Ectodermal cell (in vitro differentiated cells): ENCODE measurements around the gene COL18A1.

ENCODE experiments used
- H3K27ac ChIP-seq: 2 replicates; pipeline ENCODE4 v1.7.0; 2013; ENCODE audit warnings: mild to moderate bottlenecking, low read depth, low read length; ENCODE audit not compliant: insufficient read depth, poor library complexity, severe bottlenecking
- H3K27me3 ChIP-seq: 2 replicates; pipeline ENCODE4 v1.7.0; 2013; ENCODE audit warnings: mild to moderate bottlenecking, low read length; ENCODE audit not compliant: insufficient read depth, control insufficient read depth, poor library complexity, severe bottlenecking
- H3K36me3 ChIP-seq: one replicate; pipeline ENCODE4 v1.7.0; 2013; ENCODE audit warnings: low read length; ENCODE audit not compliant: control insufficient read depth, insufficient read depth
- H3K4me1 ChIP-seq: one replicate; pipeline ENCODE4 v1.7.0; 2013; ENCODE audit warnings: low read length; ENCODE audit not compliant: control insufficient read depth, insufficient read depth
- H3K4me3 ChIP-seq: 2 replicates; pipeline ENCODE4 v1.7.0; 2013; ENCODE audit warnings: low read depth, low read length, control low read depth; ENCODE audit not compliant: insufficient read depth
- H3K9me3 ChIP-seq: 2 replicates; pipeline ENCODE4 v1.7.0; 2013; ENCODE audit warnings: mild to moderate bottlenecking, low read length, moderate library complexity; ENCODE audit not compliant: control insufficient read depth
- WGBS, 2 experiments: methylation state at CpG; one replicate each; pipeline ENCODE4 v1.1.7; 2013; ENCODE audit warnings: missing lambda C conversion rate in 2 of 2; 5-methylcytosine and 5-hydroxymethylcytosine counted together

The COL18A1 gene

DNA sequence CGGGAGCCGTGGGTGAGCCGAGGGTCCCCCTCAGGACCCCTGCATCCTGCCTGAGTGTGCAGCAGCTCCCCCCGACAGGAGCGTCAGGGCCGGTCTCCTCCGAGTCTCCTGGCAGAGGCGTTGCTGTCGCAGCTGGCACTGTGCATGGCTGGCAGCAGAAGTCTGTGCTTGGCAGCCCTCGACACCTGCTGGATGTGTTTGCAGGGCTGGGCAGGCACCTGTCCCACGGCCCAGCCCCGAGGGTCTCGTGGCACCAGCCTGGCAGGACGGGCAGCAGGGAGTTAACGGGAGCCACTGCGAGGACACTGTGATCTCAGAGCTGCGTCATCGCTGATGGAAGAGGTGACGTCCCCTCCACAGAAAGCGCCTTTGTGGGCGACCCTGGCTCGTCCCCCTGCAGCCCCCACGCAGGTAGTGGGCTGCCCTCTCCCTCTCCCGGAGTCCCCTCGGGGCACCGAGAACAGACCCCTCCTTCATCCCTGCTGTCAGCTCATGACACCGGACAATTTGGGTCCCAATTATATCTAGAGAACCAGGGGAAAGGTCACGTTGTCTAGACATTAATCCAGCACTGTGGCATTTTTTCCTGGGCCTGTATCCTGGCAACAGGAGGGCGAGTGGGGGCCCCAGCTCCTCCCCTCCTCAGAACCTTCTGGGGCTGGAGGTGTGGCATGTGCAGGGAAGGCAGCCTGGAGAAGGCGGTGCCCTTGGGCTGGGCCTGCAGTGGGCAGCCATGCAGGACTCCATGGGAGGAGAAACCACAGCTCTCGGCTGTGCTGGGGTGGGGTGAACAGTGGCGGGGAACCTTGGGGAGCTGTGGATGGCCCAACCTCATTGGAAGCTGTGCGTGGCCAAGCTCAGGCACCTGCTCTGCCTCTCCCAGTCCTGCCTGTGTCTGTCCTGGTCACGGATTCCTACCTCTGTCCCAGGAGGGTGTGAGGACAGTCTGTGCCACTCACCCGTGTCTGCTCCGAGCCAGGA is 15.4 kb downstream of the COL18A1 start:
- no peak overlapping the region for H3K27ac ChIP-seq
- H3K27me3 ChIP-seq = no peaks in the 10 kb centered on the region
- no peaks in the 10 kb centered on the region for H3K36me3 ChIP-seq
- peaks cover 35% of the 10 kb centered on the region for H3K4me1 ChIP-seq
- no peak overlapping the region for H3K4me3 ChIP-seq
- H3K9me3 ChIP-seq = no peaks in the 10 kb centered on the region
- WGBS, 2 experiments = 89 to 91% methylated on average over 36 of the region's 36 CpGs

DNA sequence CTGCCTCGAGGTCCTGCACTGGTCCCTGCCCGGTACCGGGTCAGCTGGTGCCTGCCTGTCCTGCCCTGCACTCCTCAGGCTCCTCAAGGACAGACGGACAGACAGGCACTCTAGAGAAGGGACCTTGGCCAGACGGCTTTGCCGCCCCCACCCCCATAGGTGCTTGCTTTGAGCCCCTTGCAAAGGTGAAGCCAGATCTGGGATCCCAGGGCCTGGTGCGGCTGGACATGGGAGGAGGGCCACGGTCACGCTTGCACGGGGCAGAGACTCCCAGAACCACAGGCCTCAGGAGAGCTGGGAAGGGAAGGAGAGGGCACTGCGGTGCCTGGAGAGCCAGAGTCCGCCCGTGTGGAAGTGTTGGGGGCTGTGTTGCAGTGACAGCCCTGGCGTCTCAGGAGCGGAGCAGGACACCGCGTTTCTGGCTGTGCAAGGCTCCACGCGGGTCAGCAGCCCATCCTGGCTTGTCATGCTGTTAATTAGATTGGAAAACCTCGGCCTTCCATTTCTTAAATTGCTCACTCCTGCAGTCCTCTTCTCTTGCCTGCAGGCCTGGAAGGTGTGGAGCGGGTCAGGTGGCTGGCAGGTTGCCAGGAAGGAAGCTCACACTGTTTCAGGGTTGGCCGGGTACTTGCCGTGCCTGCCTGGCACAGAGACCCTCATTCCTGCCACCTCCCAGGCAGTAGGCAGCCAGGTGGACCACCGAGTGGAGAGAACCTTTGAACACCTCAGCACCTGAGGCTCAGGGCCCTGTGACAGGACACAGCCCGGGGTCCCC is 16.3 kb downstream of the COL18A1 start:
- no peak overlapping the region for H3K27ac ChIP-seq

DNA sequence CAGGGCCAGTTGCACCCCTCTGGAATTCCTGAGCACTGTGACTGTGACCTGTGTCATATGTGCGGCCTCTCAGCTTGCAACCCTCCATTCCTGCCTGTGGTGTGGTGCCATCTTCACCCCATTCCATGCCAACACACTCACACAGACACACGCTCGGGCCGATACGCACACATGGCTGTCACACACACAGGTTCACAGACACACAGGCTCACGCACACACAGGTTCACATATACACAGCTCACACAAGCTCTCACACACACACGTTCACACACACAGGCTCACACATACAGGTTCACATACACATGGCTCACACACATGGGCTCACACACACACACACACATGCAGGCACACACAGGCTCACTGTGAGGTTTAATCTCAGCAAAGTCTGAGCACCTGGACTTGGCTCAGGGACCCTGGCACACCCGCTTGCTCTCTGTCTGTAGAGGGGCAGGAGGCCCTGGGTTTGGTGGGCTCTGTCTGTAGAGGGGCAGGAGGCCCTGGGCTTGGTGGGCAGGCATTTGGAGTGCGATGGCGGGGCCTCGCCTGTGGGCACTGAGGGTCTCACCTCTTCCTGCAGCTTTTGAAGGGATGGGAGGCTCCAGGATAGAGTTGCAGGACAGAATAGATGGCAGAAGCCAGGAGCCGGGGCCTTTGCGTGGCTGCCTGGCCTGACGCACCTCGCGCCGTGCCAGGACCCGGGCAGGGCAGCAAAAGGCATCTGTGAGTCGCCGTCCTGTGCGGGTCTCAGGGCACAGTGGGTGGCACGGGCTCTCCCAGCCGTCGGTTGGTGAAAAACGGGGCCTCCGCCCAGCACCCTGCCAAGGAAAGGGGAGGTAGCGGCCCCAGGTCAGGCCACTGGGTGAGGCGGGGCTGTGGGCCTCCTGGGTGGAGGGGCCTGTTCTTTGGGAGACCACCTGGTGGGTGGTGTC is 17.1 kb downstream of the COL18A1 start:
- H3K9me3 ChIP-seq = no peaks in the 10 kb centered on the region
- no peaks in the 10 kb centered on the region for H3K27me3 ChIP-seq
- 92 to 93% methylated on average over 28 of the region's 28 CpGs for WGBS, 2 experiments
- no peak overlapping the region for H3K4me3 ChIP-seq
- no peaks in the 10 kb centered on the region for H3K36me3 ChIP-seq
- no peak overlapping the region for H3K27ac ChIP-seq
- peaks cover 33% of the 10 kb centered on the region for H3K4me1 ChIP-seq

More for the DNA sequence above, 16.3 kb downstream of the COL18A1 start:
- WGBS, 2 experiments = 93 to 95% methylated on average over 25 of the region's 25 CpGs
- Histone ChIP-seq H3K9me3 (no peaks in the 10 kb centered on the region), H3K4me3 (no peak overlapping the region), H3K4me1 (peaks cover 31% of the 10 kb centered on the region), H3K27me3 (no peaks in the 10 kb centered on the region), H3K36me3 (no peaks in the 10 kb centered on the region)

DNA sequence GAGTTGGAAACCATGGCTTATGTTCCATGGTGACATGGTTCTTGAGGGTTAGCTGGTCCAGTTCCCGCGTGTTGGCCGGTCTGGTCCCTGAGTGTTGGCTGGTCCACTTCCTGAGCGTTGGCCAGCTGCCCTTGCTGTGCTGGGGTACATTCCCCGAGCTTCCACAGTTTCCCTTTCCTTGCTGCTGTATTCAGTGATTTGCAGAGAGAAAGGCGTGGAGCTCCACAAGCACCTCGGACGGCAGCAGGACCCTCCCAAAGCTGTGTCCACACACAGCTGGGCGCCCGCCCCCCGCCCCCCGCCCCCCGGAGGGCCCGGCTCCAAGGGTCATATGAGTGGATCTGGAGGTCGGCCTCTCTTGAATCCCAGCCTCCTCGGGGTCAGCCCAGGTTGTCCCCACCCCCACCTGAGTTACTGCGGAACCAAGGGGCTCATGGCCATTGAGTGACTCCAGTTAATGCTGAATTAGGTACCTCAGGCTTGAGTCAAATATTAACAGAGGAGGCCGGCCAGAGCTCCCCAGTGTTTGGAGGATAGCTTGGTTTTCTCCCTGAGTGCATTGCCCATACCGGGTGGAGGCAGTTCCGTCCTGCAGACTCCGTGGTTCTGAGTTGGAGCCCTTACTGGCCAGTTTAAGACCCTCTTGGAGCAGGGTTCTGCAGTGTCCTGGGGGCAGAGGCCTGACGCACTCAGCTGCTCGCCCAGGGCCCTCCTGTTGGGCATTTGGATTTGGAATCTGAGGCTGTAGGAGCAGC is 18.4 kb downstream of the COL18A1 start:
- no peaks in the 10 kb centered on the region for H3K36me3 ChIP-seq
- H3K27me3 ChIP-seq = no peaks in the 10 kb centered on the region
- H3K9me3 ChIP-seq = no peaks in the 10 kb centered on the region
- H3K27ac ChIP-seq = no peak overlapping the region
- peaks cover 43% of the 10 kb centered on the region for H3K4me1 ChIP-seq
- WGBS, 2 experiments = 91 to 92% methylated on average over 23 of the region's 23 CpGs
- H3K4me3 ChIP-seq = no peak overlapping the region

DNA sequence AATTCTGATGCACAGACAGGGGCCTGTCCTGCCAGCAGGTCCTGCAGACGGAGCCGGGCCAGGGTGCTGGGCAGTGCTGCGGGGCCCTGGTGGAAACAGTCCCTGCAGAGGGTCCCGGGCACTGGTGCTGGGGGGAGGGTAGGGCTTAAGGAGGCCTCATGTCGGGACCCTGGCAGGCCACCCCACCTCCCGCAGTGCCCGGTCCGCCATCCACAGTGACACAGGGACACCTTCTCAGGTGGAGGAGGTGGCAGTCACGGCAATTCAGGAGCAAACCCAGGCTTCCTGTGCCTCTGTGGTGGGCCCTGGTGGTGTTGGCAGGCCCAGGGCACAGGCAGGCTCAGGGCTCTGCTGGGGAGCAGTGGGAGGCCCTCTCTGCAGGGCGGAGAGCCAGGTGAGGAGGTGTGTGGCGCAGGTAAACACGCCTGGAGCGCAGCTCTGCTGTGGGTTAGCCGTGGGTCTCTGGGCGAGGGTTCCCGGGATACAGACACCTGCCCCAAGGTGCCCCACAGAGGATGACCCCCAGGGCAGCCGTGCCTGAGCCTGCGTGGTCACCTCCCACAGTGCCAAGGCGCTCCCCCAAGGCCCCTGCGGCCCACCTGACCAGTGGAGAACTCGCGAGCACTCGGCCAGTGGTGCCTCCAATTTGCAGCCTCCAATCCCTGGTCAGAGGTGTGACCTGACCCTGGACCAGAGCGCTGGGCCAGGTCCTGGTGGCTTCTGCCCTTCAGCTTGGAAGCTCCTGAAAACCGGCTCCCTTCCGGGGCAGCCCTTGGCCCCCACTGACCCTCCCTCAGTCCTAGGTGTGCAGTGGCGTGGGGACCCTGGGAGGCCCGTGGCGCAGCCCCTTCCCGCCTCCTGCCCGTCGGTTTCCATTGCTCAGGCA is 19.2 kb downstream of the COL18A1 start:
- Histone ChIP-seq H3K27ac (no peak overlapping the region), H3K36me3 (no peaks in the 10 kb centered on the region), H3K4me3 (no peak overlapping the region), H3K9me3 (no peaks in the 10 kb centered on the region), H3K4me1 (peaks cover 43% of the 10 kb centered on the region), H3K27me3 (no peaks in the 10 kb centered on the region)
- WGBS, 2 experiments = 92 to 93% methylated on average over 32 of the region's 32 CpGs

DNA sequence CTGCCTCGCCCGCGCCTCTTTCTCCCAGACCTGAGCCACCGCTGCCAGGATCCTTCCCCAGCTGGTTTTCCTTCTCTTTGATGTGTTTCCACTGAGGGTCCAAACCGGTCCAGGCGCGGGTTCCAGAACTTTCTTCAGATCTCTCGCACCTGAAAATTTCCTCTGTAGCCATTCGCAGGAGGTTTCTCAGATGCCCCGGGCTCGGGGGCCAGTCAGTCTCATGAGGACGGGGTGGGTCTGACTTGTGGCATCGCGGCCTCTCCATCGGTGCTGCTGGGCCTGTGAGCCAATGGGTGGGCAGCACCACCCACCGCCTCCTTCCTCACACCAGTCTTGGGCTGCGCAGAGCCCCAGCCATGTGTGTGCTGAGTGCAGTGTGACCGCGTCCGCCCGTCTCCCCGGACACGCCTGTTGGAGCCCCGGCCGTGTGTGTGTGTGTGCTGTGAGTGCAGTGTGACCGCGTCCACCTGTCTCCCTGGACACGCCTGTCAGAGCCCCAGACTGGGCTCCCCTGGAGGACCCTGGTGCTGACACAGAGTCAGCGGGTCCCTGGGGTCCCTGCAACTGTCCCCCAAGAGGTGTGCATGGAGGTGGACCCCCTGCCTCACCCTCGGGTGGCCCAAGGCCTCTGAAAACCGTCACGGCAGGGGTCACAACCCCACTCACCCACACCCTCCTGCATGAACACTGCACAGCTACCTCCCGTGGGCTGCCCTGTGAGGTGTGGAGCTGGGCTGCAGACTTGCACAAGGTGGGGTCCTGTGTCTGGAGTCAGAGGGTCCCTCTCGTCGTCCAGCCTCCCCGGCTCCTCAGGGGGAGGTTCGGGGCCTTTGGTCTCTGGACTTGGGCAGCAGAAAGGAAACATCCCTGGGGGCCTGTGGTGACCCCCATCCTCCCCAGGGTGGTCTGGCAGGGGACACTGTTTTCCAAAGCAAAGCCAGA is 20.2 kb downstream of the COL18A1 start:
- Histone ChIP-seq H3K9me3 (no peaks in the 10 kb centered on the region), H3K27ac (no peak overlapping the region), H3K4me3 (no peak overlapping the region), H3K36me3 (no peaks in the 10 kb centered on the region), H3K4me1 (peaks cover 40% of the 10 kb centered on the region), H3K27me3 (no peaks in the 10 kb centered on the region)
- WGBS, 2 experiments = 92 to 94% methylated on average over 37 of the region's 37 CpGs

DNA sequence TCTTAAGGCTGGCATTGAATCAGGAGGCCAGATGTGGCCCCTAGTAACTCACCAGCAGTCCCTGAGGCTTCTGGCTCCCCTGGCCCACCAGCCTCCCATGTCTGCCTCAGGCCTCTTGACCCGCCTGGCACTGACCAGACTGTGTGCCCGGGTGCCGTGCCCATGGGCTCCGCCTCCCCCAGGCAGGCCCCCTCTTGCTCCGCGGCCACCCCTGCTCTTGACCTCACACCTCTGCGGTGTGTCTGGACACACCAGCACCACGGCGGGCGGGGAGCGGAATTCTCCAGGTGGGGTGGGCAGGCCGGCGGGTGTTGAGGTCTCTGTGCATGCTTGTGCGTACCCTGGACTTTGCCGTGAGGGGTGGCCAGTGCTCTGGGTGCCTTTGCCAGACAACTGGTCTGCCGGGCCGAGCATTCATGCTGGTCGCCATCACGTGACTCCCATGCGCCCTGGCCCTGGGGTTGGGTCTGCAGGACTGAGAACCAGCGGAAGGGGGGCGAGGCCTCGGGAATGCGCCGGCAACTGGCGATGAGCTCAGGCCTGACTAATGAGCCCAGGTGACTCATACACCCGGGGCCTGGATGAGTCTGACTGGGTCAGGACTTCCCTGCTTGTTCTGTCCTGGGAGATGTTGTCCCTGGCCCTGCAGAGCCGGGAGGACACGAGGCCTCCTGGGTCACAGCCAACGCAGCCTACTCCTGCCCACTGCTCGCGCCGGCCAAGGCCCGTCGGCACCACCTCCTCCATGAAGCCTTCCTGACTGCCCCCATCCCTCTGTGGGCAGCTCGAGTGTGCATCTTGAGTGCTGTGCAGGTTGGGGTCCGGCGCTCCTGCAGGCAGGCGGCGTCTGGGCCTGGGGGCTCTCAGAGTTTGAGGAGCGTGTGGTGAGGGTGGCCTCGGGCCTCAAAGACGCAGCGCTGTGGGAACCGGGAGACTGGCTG is 22.6 kb downstream of the COL18A1 start:
- Histone ChIP-seq H3K27me3 (no peaks in the 10 kb centered on the region), H3K4me3 (no peak overlapping the region), H3K36me3 (no peaks in the 10 kb centered on the region), H3K9me3 (no peaks in the 10 kb centered on the region), H3K27ac (no peak overlapping the region), H3K4me1 (peaks cover 45% of the 10 kb centered on the region)
- 82 to 84% methylated on average over 45 of the region's 45 CpGs for WGBS, 2 experiments
